GM21825 (cell line): Measurements from ENCODE around the gene POR.

ENCODE experiments used
- ATAC-seq: cut with Tn5 transposase; IDR thresholded peaks from one replicate; pipeline ENCODE4 v1.9.1; 2021; ENCODE audit warnings: mild to moderate bottlenecking, moderate library complexity; ENCODE audit not compliant: unreplicated experiment

POR gene

GRCh38 chr7:75915416-75916156, 631 bp downstream of the POR start:
- peak; percentile 10 for ATAC-seq

DNA sequence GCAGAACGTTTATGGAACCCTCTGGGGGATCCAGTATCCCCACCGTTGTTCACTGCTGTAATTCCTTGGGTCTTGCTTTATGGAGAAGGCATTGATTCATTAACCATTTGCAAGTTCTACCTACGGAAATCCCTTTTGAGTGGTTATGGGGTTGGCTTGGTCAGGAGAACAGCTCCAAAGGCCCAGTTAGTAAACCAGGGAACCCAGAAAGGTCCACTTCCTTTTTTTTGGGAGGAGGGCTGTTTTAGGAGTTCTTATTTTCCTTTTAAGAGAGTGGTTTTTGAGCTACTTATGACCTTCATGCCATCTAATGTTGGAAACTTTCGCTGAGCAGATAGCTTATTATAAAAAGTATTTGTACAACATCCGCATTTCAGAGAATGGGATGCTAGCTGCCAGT, 1.3 kb downstream of the POR start:
- no peak for ATAC-seq

GRCh38 chr7:75916685-75917634, 2.0 kb downstream of the POR start:
- ATAC-seq: no peak

GRCh38 chr7:75920431-75921161, 5.6 kb downstream of the POR start:
- no peak for ATAC-seq

DNA sequence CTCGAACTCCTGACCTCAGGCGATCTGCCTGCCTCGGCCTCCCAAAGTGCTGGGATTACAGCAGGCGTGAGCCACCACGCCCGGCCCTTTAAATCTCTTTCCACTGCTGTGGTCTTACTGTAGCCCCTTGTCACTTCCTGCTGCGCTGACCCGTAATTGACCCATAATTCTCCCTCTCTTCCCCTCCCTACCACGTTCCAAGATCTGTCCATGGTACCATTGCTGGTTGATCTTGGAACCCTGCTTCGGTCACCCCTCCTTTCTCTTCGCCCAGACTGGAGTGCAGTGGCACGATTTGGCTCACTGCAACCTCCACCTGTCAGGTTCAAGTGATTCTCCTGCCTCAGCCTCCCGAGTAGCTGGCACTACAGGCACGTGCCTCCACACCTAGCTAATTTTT, 6.5 kb downstream of the POR start:
- no peak for ATAC-seq

DNA sequence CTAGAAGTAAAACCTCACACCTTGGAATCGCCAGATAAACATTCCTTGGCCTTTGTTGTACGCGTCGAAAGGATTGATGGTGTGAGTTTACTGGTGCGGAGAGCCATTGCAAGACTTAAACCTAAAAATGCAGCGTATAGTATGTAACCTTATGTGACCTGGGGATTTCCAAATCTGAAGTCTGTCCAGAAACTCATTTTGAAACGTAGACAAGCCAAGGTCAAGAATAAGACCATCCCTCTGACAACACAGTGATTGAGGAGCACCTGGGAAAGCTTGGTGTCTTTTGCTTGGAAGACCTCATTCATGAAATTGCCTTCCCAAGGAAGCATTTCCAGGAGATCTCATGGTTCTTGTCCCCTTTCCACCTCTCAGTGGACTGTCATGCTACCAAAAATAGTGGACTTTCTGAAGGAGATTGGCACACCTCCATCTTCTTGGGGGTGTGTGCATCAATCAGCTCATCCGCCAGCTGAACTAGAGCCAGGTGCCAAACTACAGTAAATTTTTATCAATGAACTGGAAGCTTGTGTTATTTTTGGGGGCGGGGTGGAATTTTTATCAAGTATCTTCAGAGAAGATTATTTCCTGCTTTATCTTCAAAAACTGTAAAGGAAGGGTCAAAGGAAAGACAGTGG, 8.1 kb downstream of the POR start:
- no peak for ATAC-seq

- ATAC-seq: no peak
Measured at GRCh38 chr7:75924256-75924655, 9.3 kb downstream of the POR start.

- no peak for ATAC-seq
Measured at GRCh38 chr7:75924889-75925288, 9.9 kb downstream of the POR start.

GRCh38 chr7:75925717-75926435, 10.9 kb downstream of the POR start:
- no peak for ATAC-seq

DNA sequence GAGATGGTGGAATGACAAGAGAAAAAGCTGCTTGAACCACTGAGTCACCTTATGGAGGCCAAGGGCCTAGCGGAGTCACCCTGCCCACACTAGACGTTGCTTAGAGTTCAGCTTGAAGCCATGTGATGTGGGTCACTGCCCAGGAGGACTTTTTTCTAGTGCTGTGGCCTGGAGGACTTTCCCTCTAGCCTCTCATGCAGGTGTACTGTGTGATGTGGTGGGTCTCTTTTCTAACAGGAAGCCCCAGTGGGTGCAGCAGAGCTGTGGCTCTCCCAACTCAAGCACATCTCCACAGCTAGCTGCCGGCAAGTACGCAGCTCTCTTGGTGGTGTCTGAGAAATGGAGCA, 13.6 kb downstream of the POR start:
- ATAC-seq: peak; percentile 69

- no peak for ATAC-seq
Measured at GRCh38 chr7:75931680-75932079, 16.7 kb downstream of the POR start.

DNA sequence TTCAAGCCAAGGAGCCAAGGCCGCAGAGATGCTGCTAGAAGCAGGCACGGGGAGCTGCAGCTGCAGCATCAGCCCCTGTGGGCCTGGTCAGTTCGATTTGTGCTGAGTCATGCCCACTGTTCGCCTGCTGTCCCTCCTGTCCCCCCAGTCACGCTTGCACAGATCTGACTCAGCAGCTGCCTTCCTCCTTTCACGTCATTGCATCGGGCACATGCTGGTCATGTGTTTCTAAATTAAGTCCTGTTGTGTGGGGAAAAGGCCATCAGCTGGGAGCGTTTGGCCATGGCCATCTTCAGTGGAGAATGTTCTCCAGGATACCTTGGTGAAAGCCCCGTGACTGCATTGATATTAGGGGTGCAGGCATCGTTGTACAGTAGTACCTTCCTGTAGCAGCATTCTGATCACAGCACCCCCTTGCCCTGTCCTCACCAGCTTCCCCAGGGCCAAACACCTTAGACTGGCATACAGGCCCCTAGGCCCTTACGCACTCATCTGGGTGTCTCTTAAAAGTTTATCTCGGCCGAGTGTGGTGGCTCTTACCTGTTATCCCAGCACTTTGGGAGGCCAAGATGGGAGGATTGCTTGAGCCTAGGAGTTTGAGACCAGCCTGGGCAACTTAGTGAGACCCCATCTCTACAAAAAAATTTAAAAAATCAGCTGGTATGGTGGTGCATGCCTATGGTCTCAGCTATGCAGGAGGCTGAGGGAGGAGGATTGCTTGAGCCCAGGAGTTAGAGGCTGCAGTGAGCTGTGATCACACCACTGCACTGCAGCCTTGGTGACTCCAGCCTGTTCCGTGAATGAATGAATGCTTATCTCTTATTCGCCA, 23.2 kb downstream of the POR start:
- no peak for ATAC-seq

- ATAC-seq: no peak
Measured at GRCh38 chr7:75938921-75939320, 24.0 kb downstream of the POR start.

DNA sequence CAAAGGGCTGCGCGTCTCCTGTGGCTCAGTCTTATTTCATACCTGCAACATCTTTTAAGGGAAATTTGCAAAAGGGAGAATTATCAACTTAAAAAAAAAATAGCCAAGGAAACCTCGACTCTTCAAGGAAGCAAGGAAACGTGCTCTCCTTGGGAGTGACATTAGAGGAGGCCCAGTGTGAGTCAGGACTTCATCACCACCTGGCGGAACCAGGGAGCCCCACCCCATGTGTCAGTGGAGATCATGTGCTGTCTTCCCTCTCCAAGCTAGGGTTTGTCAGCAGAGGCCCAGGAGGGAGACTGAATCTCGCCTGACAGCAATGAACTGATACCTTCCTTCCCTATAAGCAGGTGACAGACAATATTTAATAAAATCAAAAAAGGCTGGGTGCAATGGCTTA, 28.9 kb downstream of the POR start:
- no peak for ATAC-seq

- ATAC-seq: no peak
Measured at GRCh38 chr7:75944507-75944906, 29.6 kb downstream of the POR start.

DNA sequence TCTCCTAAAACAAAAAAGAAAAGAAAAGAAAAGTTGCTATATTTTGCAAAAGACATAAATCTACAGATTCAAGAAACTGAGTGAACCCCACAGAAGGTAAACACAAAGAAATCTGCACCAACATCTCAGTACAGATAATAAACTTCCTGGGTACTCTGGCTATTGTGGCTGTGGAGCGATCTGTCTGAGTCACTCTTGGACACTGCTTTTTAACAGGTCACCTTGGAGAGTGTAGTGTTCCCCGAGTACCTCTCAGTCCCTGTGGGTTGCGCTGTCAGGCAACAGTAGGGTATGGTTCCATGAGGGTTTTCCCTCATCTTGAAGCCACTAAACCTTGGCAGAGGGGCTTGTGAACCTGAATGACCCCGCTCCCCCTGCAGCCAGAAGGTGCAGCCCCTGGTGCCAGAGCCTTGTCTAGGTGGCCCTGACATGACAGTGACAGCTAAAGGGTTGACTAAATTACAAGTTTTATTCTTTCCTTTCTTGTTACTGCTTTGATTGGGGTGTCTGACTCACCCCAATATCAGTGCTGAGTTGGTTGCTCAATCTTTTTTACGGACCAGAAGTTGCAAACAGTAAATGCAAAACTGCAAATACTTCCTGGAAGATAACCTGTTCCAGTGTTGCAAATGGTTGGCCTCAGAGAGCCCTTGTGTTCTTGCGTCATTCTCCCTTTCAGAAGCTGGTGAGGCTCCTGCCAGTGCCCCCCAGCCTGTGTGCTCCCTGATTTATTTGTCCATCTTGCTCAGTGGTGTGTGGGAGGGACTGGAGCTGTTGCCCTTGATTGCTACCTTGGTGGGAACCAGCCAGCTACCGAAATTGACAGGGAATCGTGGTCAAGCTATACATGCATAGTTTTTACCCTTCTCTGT, 30.6 kb downstream of the POR start:
- no peak for ATAC-seq

- no peak for ATAC-seq
Measured at GRCh38 chr7:75946207-75946855, 31.4 kb downstream of the POR start.

DNA sequence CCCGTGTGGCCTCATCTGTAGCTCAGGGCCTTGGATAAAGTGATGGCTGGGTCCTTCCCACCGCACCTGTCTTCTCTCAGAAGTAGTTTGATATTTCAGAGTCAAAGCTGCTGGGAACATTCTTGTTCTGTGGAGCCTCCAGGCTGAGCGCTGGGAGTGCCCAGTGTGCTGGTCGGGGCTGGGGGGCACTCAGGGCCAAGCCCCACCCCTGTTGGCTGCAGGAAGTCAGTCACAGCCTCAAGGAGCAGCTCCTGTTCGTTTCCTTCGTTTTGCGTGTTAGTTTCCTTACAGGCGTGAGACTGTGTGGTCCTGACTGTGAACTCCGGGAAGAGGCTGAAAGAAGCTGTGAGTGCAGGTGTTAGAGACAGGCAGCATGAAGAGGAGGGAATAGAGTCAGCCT, 33.2 kb downstream of the POR start:
- ATAC-seq: no peak
